MCF 10A (cell line): Measurements from ENCODE around the gene DRGX. TPM values are rescaled to one million over a fixed set of nuclear protein-coding genes. Genes with fewer than 3 reads are reported as not detected.

Source experiments
- BruUV-seq: library from RNA; stranded (reverse); fragments of 400-500 nt; replicated peaks from 2 replicates; lab custom pipeline; 2021; lab: Mats Ljungman, UMichigan
- CTCF ChIA-PET: fragments of 300-600 bp; sonication (Branson Sonifier 250); formaldehyde crosslinking; extraction: SDS; loops from one replicate; lab custom pipeline; 2021; ENCODE audit warnings: antibody characterized with exemption, inconsistent platforms; lab: Yijun Ruan, JAX
- POLR2A ChIA-PET: fragments of 300-600, 350-650 bp; sonication (Branson Sonifier 250); formaldehyde crosslinking; extraction: SDS; loops from one replicate; lab custom pipeline; 2020; ENCODE audit warnings: antibody characterized with exemption, inconsistent platforms; lab: Yijun Ruan, JAX
- DNase-seq: peaks from one replicate; pipeline ENCODE4 v3.0.0-alpha.2; 2018; ENCODE audit not compliant: unreplicated experiment
- H3K27ac Mint-ChIP-seq: one replicate; pipeline ENCODE4 v1.8.0; 2022; ENCODE audit warnings: mild to moderate bottlenecking, low read depth, mixed read lengths; ENCODE audit not compliant: unreplicated experiment
- H3K27me3 Mint-ChIP-seq: one replicate; pipeline ENCODE4 v1.8.0; 2022; ENCODE audit warnings: mixed read lengths; ENCODE audit not compliant: insufficient read depth, unreplicated experiment
- H3K36me3 Mint-ChIP-seq: one replicate; pipeline ENCODE4 v1.8.0; 2022; ENCODE audit warnings: mild to moderate bottlenecking, moderate library complexity, mixed read lengths; ENCODE audit not compliant: insufficient read depth, unreplicated experiment
- H3K4me1 Mint-ChIP-seq: one replicate; pipeline ENCODE4 v1.8.0; 2022; ENCODE audit warnings: mixed read lengths; ENCODE audit not compliant: insufficient read depth, unreplicated experiment
- H3K4me3 Mint-ChIP-seq: one replicate; pipeline ENCODE4 v1.8.0; 2022; ENCODE audit warnings: mild to moderate bottlenecking, moderate library complexity, mixed read lengths; ENCODE audit not compliant: unreplicated experiment
- H3K9me3 Mint-ChIP-seq: one replicate; pipeline ENCODE4 v1.8.0; 2022; ENCODE audit warnings: mixed read lengths; ENCODE audit not compliant: unreplicated experiment
- CTCF ChIP-seq: fragments of 200-600 bp; IDR thresholded peaks from one replicate; pipeline ENCODE4 v1.8.0; 2022; ENCODE audit warnings: antibody characterized with exemption, mild to moderate bottlenecking; ENCODE audit not compliant: unreplicated experiment
- intact Hi-C: fragments of 100-400 bp; cut with micrococcal nuclease; formaldehyde crosslinking; loops from 2 replicates; pipeline ENCODE4 v1.14.1; 2022
- total RNA-seq: library from RNA; stranded (reverse); gene quantifications from 2 replicates; pipeline ENCODE4 v1.2.3, GENCODE V29; 2022

DRGX gene
- total RNA-seq, 1 experiment from 2014 or later: not detected

- no peak for DNase-seq
- H3K27me3 Mint-ChIP-seq: peaks cover 27% of the 10 kb centered on the region
- H3K4me1 Mint-ChIP-seq: no peaks in the 10 kb centered on the region
- H3K36me3 Mint-ChIP-seq: peaks cover 4% of the 10 kb centered on the region
- no TSS peak for BruUV-seq
- intact Hi-C loops: no loop called here
- H3K4me3 Mint-ChIP-seq: no peak overlapping the region
- ChIA-PET POLR2A (no interaction called here), CTCF (no interaction called here)
- TF ChIP-seq CTCF: no peak
- H3K27ac Mint-ChIP-seq: no peak overlapping the region
- no peaks in the 10 kb centered on the region for H3K9me3 Mint-ChIP-seq
Observed at GRCh38 chr10:49368256-49368655, 27.6 kb downstream of the DRGX start.

- no peak overlapping the region for H3K4me3 Mint-ChIP-seq
- TF ChIP-seq CTCF: no peak
- ChIA-PET CTCF (no interaction called here), POLR2A (interaction anchor here (0.6 kb wide), 1 partner anchor 46 kb away, joined by 4 read pairs; no protein-coding TSS in a partner anchor)
- intact Hi-C loops: no loop called here
- BruUV-seq: no TSS peak
- H3K27me3 Mint-ChIP-seq: peaks cover 29% of the 10 kb centered on the region
- DNase-seq: no peak
- H3K9me3 Mint-ChIP-seq: no peaks in the 10 kb centered on the region
- H3K27ac Mint-ChIP-seq: no peak overlapping the region
- H3K36me3 Mint-ChIP-seq: peaks cover 4% of the 10 kb centered on the region
- H3K4me1 Mint-ChIP-seq: no peaks in the 10 kb centered on the region
Observed at GRCh38 chr10:49367600-49367999, 28.3 kb downstream of the DRGX start.

- DNase-seq: no peak
- no peak for TF ChIP-seq CTCF
- Mint-ChIP-seq H3K27me3 (peaks cover 28% of the 10 kb centered on the region), H3K4me1 (no peaks in the 10 kb centered on the region), H3K27ac (no peak overlapping the region), H3K36me3 (peaks cover 4% of the 10 kb centered on the region), H3K4me3 (no peak overlapping the region), H3K9me3 (no peaks in the 10 kb centered on the region)
- intact Hi-C loops: no loop called here
- BruUV-seq: no TSS peak
- ChIA-PET CTCF (no interaction called here), POLR2A (interaction anchor here (0.7 kb wide), 1 partner anchor 57 kb away, joined by 3 read pairs; no protein-coding TSS in a partner anchor)
Observed at GRCh38 chr10:49366460-49366859, 29.4 kb downstream of the DRGX start.

GRCh38 chr10:49365675-49366415 is 30.0 kb downstream of the DRGX start:
- Mint-ChIP-seq H3K4me1 (no peaks in the 10 kb centered on the region), H3K36me3 (peaks cover 4% of the 10 kb centered on the region), H3K27me3 (peaks cover 28% of the 10 kb centered on the region), H3K27ac (no peak overlapping the region), H3K4me3 (no peak overlapping the region), H3K9me3 (no peaks in the 10 kb centered on the region)
- intact Hi-C loops: no loop called here
- no peak for TF ChIP-seq CTCF
- DNase-seq: no peak
- POLR2A ChIA-PET: no interaction called here
- CTCF ChIA-PET: no interaction called here
- no TSS peak for BruUV-seq
